ENCODE measurements around the gene SCG3.
"Not testable (repeated sequence)": the region's sequence is repeated elsewhere in the genome, so short reads cannot be mapped to it uniquely, and the experiment has no call there.

SCG3 gene

GRCh38 chr15:51649659-51650521 is 31.4 kb upstream of the SCG3 start:
- peak; percentile 97 for FAIRE-seq
- TF ChIP-seq CTCF (IDR thresholded peaks at IDR 0.05; ENCODE audit: insufficient read depth, missing control alignments), result peak; percentile 92
- no peak for DNase-seq (ENCODE audit: insufficient read length, low spot score)

- FAIRE-seq (no peak), DNase-seq (ENCODE audit: insufficient read length, low spot score) (no peak)
- TF ChIP-seq CTCF (IDR thresholded peaks at IDR 0.05; ENCODE audit: insufficient read depth, missing control alignments), result no peak
Measured at GRCh38 chr15:51652084-51652668, 29.1 kb upstream of the SCG3 start.

- DNase-seq (ENCODE audit: insufficient read length, low spot score); FAIRE-seq: not testable (repeated sequence)
Measured at GRCh38 chr15:51655401-51656057, 25.8 kb upstream of the SCG3 start.

- TF ChIP-seq CTCF (IDR thresholded peaks at IDR 0.05; ENCODE audit: insufficient read depth, missing control alignments), result no peak
- DNase-seq (ENCODE audit: insufficient read length, low spot score), result no peak
- no peak for FAIRE-seq
Measured at GRCh38 chr15:51658664-51659063, 22.6 kb upstream of the SCG3 start.

- no peak for DNase-seq (ENCODE audit: insufficient read length, low spot score)
- TF ChIP-seq CTCF (IDR thresholded peaks at IDR 0.05; ENCODE audit: insufficient read depth, missing control alignments), result no peak
- no peak for FAIRE-seq
Measured at GRCh38 chr15:51661072-51661471, 20.2 kb upstream of the SCG3 start.

GRCh38 chr15:51667478-51667877 is 13.8 kb upstream of the SCG3 start:
- DNase-seq (ENCODE audit: insufficient read length, low spot score) (no peak), FAIRE-seq (no peak)
- no peak for TF ChIP-seq CTCF (IDR thresholded peaks at IDR 0.05; ENCODE audit: insufficient read depth, missing control alignments)

- DNase-seq (ENCODE audit: insufficient read length, low spot score) (peak; percentile 32), FAIRE-seq (peak; percentile 94)
- no peak for TF ChIP-seq CTCF (IDR thresholded peaks at IDR 0.05; ENCODE audit: insufficient read depth, missing control alignments)
Measured at GRCh38 chr15:51668446-51668845, 12.9 kb upstream of the SCG3 start.

Data from D721Med (cell line).